OCI-LY3 (cell line): ENCODE results near the gene PRR36.
"Not testable (repeated sequence)": the region's sequence is repeated elsewhere in the genome, so short reads cannot be mapped to it uniquely, and the experiment has no call there.

Source experiments
- H2AFZ ChIP-seq: fragments of 200-600, 300-600 bp; shearing (Covaris generic); 2 replicates; pipeline ENCODE4 v1.6.0; 2014; ENCODE audit warnings: antibody characterized with exemption, low read depth, low read length
- H3K27ac ChIP-seq: fragments of 200-600, 300-600 bp; sonication (generic); 2 replicates; pipeline ENCODE4 v1.5.1; 2014; ENCODE audit warnings: mild to moderate bottlenecking, low read length, moderate library complexity, mixed read lengths
- H3K27me3 ChIP-seq: fragments of 200-600, 300-600 bp; sonication (generic); 2 replicates; pipeline ENCODE4 v1.6.1; 2014; ENCODE audit warnings: low read depth, low read length, mixed read lengths
- H3K36me3 ChIP-seq: fragments of 200-600, 300-600 bp; sonication (generic); replicated peaks from 2 replicates; pipeline ENCODE3; 2014; ENCODE audit warnings: low read depth, low read length, mixed read lengths
- H3K4me1 ChIP-seq: fragments of 300-600, 200-600 bp; sonication (generic); 2 replicates; pipeline ENCODE4 v1.6.1; 2014; ENCODE audit warnings: low read length, mixed read lengths
- H3K4me2 ChIP-seq: fragments of 200-600, 300-600 bp; sonication (generic); 2 replicates; pipeline ENCODE4 v1.6.1; 2014; ENCODE audit warnings: low read length, mixed read lengths
- H3K4me3 ChIP-seq: fragments of 300-600, 200-600 bp; sonication (generic); 2 replicates; pipeline ENCODE4 v1.5.1; 2014; ENCODE audit warnings: antibody characterized with exemption, mild to moderate bottlenecking, low read length, moderate library complexity
- H3K79me2 ChIP-seq: fragments of 300-600, 200-600 bp; shearing (Covaris generic); 2 replicates; pipeline ENCODE4 v1.6.1; 2014; ENCODE audit warnings: mild to moderate bottlenecking, low read length, mixed read lengths
- H3K9ac ChIP-seq: fragments of 300-600, 200-600 bp; shearing (Covaris generic); 2 replicates; pipeline ENCODE4 v1.6.0; 2014; ENCODE audit warnings: mild to moderate bottlenecking, low read length, moderate library complexity
- H3K9me3 ChIP-seq: fragments of 200-600, 300-600 bp; shearing (Covaris generic); 2 replicates; pipeline ENCODE4 v1.6.1; 2014; ENCODE audit warnings: low read length, mixed read lengths; ENCODE audit not compliant: insufficient read depth
- H4K20me1 ChIP-seq: fragments of 200-600, 300-600 bp; sonication (generic); 2 replicates; pipeline ENCODE4 v1.6.1; 2016; ENCODE audit warnings: low read length, mixed read lengths; ENCODE audit not compliant: insufficient read depth
- EZH2phosphoT487 ChIP-seq: fragments of 200-600 bp; shearing (Covaris generic); IDR thresholded peaks from 2 replicates; pipeline ENCODE4 v1.6.1; 2018; ENCODE audit warnings: antibody characterized with exemption, mixed run types, low read depth
- TF ChIP-seq, protein P1 (sequence below): fragments of 200-600, 300-600 bp; sonication (generic); IDR thresholded peaks from 2 replicates; pipeline ENCODE4 v1.5.1; 2014; ENCODE audit warnings: antibody characterized with exemption, low read length, low read depth

PRR36 gene

DNA sequence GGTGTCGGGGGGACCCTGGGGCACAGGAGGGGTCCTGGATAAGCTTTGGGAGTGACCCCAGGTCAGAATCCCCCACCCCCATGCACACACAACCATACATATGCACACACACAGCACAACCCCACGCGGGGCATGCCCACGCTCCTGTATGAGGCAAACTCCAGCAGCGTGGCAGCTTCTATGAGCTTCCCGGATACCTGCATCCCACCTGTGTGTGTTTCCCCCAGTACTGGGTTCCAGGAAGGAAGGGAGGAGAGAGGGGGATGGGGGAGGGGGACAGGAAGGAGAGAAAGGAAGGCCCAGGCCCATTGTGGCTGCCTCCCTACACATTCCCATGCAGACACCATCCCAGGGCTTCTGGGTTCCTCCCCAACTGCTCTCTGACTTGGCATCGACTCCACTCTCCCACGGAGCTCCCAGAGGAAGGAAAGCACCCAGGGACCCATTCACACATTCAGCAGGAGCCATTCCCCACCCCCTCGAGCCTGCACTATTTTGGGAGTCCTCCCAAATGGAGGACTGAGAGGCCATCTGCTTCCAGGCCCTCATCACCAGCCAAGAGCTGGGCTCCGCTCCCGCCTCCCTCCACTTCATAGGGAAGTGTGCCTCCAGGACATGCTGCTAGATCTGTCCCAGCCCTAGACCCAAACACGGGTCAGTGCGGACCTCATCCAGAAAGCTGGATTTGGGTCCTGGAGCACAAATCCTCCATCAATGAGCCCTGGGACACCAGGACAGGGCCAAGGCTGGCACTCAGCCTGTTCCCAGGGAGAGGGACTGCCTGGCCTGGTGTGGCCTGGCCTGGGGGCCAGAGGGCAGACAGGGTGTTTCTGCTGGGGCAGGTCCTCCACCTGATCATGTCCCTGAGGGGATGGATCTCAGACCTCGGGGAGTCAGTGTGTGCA, 13.2 kb downstream of the PRR36 start:
- Histone ChIP-seq H3K79me2 (no peaks in the 10 kb centered on the region), H2AFZ (no peak overlapping the region), H3K4me3 (no peak overlapping the region), H3K36me3 (no peaks in the 10 kb centered on the region), H4K20me1 (no peaks in the 10 kb centered on the region), H3K9me3 (no peaks in the 10 kb centered on the region), H3K4me1 (peaks cover 11% of the 10 kb centered on the region), H3K27ac (no peak overlapping the region), H3K4me2 (no peak overlapping the region), H3K27me3 (peaks cover 11% of the 10 kb centered on the region; the same call in 1 of the 2 replicates), H3K9ac (no peak overlapping the region)
- no peak for TF ChIP-seq EZH2phosphoT487
- TF ChIP-seq, protein P1, sequence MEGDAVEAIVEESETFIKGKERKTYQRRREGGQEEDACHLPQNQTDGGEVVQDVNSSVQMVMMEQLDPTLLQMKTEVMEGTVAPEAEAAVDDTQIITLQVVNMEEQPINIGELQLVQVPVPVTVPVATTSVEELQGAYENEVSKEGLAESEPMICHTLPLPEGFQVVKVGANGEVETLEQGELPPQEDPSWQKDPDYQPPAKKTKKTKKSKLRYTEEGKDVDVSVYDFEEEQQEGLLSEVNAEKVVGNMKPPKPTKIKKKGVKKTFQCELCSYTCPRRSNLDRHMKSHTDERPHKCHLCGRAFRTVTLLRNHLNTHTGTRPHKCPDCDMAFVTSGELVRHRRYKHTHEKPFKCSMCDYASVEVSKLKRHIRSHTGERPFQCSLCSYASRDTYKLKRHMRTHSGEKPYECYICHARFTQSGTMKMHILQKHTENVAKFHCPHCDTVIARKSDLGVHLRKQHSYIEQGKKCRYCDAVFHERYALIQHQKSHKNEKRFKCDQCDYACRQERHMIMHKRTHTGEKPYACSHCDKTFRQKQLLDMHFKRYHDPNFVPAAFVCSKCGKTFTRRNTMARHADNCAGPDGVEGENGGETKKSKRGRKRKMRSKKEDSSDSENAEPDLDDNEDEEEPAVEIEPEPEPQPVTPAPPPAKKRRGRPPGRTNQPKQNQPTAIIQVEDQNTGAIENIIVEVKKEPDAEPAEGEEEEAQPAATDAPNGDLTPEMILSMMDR, result no peak

DNA sequence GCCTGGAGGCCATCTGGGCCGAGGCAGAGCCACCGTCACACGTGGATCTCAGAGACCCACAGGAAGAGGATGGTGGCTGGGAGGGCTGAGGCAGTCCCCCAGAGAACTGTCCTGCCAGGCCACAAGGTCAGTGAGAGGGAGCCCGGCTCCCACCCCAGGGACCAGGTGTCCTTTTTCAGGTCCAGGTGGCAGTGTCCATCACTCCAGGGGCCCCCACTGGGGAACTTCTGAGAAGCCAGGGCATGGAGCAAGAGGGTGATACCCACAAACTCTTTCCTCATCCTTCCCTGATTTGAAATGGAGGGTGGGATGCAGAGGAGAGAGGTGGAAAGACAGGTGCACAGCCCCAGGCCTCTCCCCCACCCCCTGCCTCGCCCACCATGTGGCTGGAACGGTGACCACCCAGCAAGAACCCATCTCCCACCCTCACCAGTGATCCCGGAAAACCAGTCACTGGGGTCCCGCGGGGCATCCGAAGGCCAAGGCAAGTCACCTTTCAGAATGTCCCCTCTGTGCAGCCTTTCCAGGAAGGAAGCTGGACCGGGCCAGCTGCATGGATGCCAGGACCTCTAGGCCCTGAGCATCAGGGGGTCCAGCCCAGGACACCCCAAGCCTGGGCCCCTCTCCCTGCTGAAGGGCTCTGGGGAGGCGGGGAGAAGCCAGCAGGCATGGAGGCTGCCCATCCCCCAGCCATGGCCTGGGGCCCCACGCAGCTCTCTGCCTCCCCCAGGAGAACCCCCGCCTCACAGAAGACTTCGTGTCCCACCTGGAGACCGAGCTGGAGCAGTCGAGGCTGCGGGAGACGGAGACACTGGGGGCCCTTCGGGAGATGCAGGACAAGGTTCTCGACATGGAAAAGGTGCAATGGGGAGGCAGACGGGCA, 14.1 kb downstream of the PRR36 start:
- TF ChIP-seq EZH2phosphoT487, result no peak
- TF ChIP-seq, protein P1, result no peak
- no peak overlapping the region for H3K27ac ChIP-seq
- no peak overlapping the region for H2AFZ ChIP-seq
- no peak overlapping the region for H3K9ac ChIP-seq
- H3K4me2 ChIP-seq, result no peak overlapping the region
- H4K20me1 ChIP-seq, result no peaks in the 10 kb centered on the region
- peaks cover 6% of the 10 kb centered on the region for H3K4me1 ChIP-seq
- H3K36me3 ChIP-seq, result no peaks in the 10 kb centered on the region
- no peak overlapping the region for H3K4me3 ChIP-seq
- peaks cover 11% of the 10 kb centered on the region; the same call in 1 of the 2 replicates for H3K27me3 ChIP-seq
- no peaks in the 10 kb centered on the region for H3K9me3 ChIP-seq
- H3K79me2 ChIP-seq, result no peaks in the 10 kb centered on the region

DNA sequence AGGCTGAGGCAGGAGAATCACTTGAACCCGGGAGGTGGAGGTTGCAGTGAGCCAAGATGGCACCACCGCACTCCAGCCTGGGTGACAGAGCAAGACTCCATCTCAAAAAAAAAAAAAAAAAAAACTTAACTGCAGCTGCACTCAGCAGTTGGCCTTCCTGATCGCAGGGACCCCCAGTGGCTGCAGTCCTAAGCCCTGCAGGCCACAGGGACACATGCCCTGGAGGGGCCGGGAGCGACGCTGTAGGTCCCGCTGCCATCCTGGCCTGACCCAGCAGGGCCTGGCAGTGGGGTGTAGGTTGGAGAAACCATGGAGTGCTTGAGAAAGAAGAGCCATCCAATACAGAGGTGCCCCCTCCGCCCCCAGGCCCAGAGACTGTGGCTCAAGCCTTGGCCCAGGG, 15.1 kb downstream of the PRR36 start:
- not testable (repeated sequence) for H2AFZ ChIP-seq

DNA sequence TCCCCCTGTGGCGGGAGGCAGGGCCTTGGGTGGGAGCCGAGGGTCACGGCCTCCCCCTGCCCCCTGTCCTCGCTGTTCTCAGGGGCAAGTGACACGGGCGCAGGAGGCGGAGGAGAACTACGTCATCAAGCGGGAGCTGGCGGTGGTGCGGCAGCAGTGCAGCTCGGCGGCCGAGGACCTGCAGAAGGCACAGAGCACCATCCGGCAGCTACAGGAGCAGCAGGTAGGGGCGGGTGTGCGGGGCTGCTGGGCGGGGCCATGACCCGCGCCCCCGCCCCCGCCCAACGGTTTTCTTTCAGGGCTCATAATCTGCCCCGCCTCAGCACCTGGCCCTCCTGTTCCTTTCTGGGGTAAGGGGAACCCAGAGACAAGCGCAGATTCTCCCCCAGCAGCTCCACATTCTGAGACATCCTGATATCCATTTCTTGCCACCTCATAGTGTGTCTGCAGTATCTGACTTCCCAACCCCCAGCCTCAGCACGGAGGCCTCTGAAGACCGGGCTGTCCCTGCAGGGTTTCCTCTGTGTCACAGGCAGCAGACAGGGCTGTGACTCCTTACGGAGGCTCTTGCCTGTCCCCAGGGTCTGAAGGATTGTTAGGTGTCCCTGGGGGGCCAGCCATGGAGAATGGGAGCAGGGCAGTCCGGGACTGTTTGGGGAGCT, 15.9 kb downstream of the PRR36 start:
- Histone ChIP-seq H3K4me2 (peak overlapping the region; percentile 87), H3K9me3 (no peaks in the 10 kb centered on the region), H3K27ac (no peak overlapping the region), H3K4me1 (peaks cover 5% of the 10 kb centered on the region; the same call in 1 of the 2 replicates), H2AFZ (peak overlapping the region; percentile 73; the same call in 1 of the 2 replicates), H3K4me3 (peak overlapping the region; percentile 74), H4K20me1 (no peaks in the 10 kb centered on the region), H3K27me3 (peaks cover 11% of the 10 kb centered on the region; the same call in 1 of the 2 replicates), H3K9ac (peak overlapping the region; percentile 38; the same call in 1 of the 2 replicates), H3K79me2 (no peaks in the 10 kb centered on the region), H3K36me3 (no peaks in the 10 kb centered on the region)
- TF ChIP-seq, protein P1, result no peak
- no peak for TF ChIP-seq EZH2phosphoT487

More for the DNA sequence above, 15.1 kb downstream of the PRR36 start:
- H3K79me2 ChIP-seq, H3K4me1 ChIP-seq, H3K27ac ChIP-seq, H4K20me1 ChIP-seq, H3K9ac ChIP-seq, H3K4me2 ChIP-seq, H3K4me3 ChIP-seq, H3K36me3 ChIP-seq, H3K9me3 ChIP-seq: not testable (repeated sequence)
- H3K27me3 ChIP-seq, result peaks cover 11% of the 10 kb centered on the region; the same call in 1 of the 2 replicates
